Psoas muscle (tissue), 8 donors: Measurements from ENCODE around the gene CDC42EP1. TPM values are rescaled to one million over a fixed set of nuclear protein-coding genes. Genes with fewer than 3 reads are reported as not detected.

ENCODE experiments used
- ATAC-seq, 4 donors: fragments of 200-7000 bp; cut with Tn5 transposase; one replicate each; pipeline ENCODE4 v1.9.1; 2020; ENCODE audit warnings: moderate library complexity in 3 of 4, mild to moderate bottlenecking in 2 of 4
- DNase-seq, 2 donors: peaks; one replicate each; pipeline ENCODE4 v3.0.0-alpha.2; 2020
- H3K27ac ChIP-seq: fragments of 200-600 bp; one replicate; pipeline ENCODE4 v1.8.0; 2022
- H3K27me3 ChIP-seq, 3 donors: fragments of 200-600 bp in 1 of 3; one replicate each; pipeline versions ENCODE4 v1.6.1 to v1.8.0; 2013 to 2022; ENCODE audit warnings: low read length in 2 of 3, mild to moderate bottlenecking in 2 of 3, moderate library complexity in 1 of 3; ENCODE audit not compliant: insufficient read depth in 3 of 3
- H3K36me3 ChIP-seq, 2 donors: fragments of 200-600 bp in 1 of 2; one replicate each; pipeline versions ENCODE4 v1.6.1 to v1.8.0; 2013 to 2022; ENCODE audit warnings: low read depth in 1 of 2, mild to moderate bottlenecking in 1 of 2, moderate library complexity in 1 of 2; ENCODE audit not compliant: insufficient read depth in 1 of 2
- H3K4me1 ChIP-seq: fragments of 200-600 bp; one replicate; pipeline ENCODE4 v1.8.0; 2022
- H3K4me3 ChIP-seq: fragments of 200-600 bp; one replicate; pipeline ENCODE4 v1.8.0; 2022; ENCODE audit warnings: mild to moderate bottlenecking
- H3K9me3 ChIP-seq: fragments of 200-600 bp; one replicate; pipeline ENCODE4 v1.8.0; 2022
- CTCF ChIP-seq: fragments of 200-600 bp; IDR thresholded peaks from one replicate; pipeline ENCODE4 v1.8.0; 2022; ENCODE audit warnings: antibody characterized with exemption
- WGBS, 3 donors: extraction: QIAGEN DNeasy Blood & Tissue Kit; methylation state at CpG; one replicate each; pipeline versions ENCODE4 v1.1.6 to v1.1.7; 2013; 5-methylcytosine and 5-hydroxymethylcytosine counted together
- intact Hi-C, 2 donors: fragments of 100-400 bp; cut with DNase I; formaldehyde crosslinking; loops; one replicate each; pipeline versions ENCODE4 v1.11.0 to v1.14.2; 2022
- polyA plus RNA-seq, 3 donors: library from polyadenylated mRNA; stranded (reverse); fragments of 200-250 nt; gene quantifications; one replicate each; pipeline ENCODE4 v1.2.3, GENCODE V29; 2013
- total RNA-seq, 4 donors: library from RNA; stranded (reverse); fragmentation: NEBNext Ultra II Directional in 2 of 4; extraction: Animal tissue kit (Norgen Biotek cat#: 25700) in 2 of 4; gene quantifications; one replicate each; pipeline versions ENCODE4 v1.2.1 to v1.2.4, GENCODE V29; 2021 to 2023
- donor health status: healthy with polysubstance abuse.
- donor health status: DM: no; HTN: no; CAD: no; lungs with moderate emphysema.
- donor health status: Bipolar disorder and iron deficiency.
- donor health status: healthy.
- donor health status: DM: yes; HTN: yes; CAD: no.
- donor health status: DM: no; HTN: no; CAD: no.
- donor health status: DM: no; HTN: no; CAD: no.
- donor health status: DM: yes; HTN: yes; CAD: no.

The CDC42EP1 gene
- total and polyA plus RNA-seq, 7 donors: 3.8 to 13.8 (median 6.9) TPM

- intact Hi-C loops: loop anchor here (1.0 to 10.0 kb wide), 2 partner anchors 28 to 252 kb away; no protein-coding TSS in a partner anchor
- Histone ChIP-seq H3K4me3 (no peak overlapping the region), H3K9me3 (no peaks in the 10 kb centered on the region), H3K27me3 (peaks cover 0 to 20% (median 2%) of the 10 kb centered on the region in 3 donors), H3K36me3 (peaks cover 0 to 13% of the 10 kb centered on the region in 2 donors), H3K4me1 (peaks cover 28% of the 10 kb centered on the region), H3K27ac (no peak overlapping the region)
- 36 to 43% (median 36%) methylated on average over 16 of the region's 16 CpGs for WGBS, 3 donors
- TF ChIP-seq CTCF: peak; percentile 91
- DNase-seq (peak; percentile 80 to 89), ATAC-seq (peak; percentile 74 to 88 (median 87))
Observed at GRCh38 chr22:37566903-37567798, 6.9 kb downstream of the CDC42EP1 start.

GRCh38 chr22:37568012-37568411 lies 7.7 kb downstream of the CDC42EP1 start:
- H3K27ac ChIP-seq: no peak overlapping the region
- no peak for ATAC-seq
- H3K4me1 ChIP-seq: peaks cover 23% of the 10 kb centered on the region
- 84 to 93% (median 87%) methylated on average over 15 of the region's 15 CpGs for WGBS, 3 donors
- peaks cover 0 to 13% of the 10 kb centered on the region in 2 donors for H3K36me3 ChIP-seq
- no peak for DNase-seq
- H3K27me3 ChIP-seq: peaks cover 0 to 15% (median 2%) of the 10 kb centered on the region in 3 donors
- intact Hi-C loops: loop anchor here in 1 of 2 donors (10.0 kb wide), 1 partner anchor 253 kb away; no protein-coding TSS in a partner anchor
- H3K4me3 ChIP-seq: no peak overlapping the region
- H3K9me3 ChIP-seq: no peaks in the 10 kb centered on the region
- no peak for TF ChIP-seq CTCF

- Histone ChIP-seq H3K4me1 (peaks cover 23% of the 10 kb centered on the region), H3K9me3 (no peaks in the 10 kb centered on the region), H3K27me3 (peaks cover 0 to 15% (median 0%) of the 10 kb centered on the region in 3 donors), H3K4me3 (no peak overlapping the region), H3K27ac (no peak overlapping the region), H3K36me3 (peaks cover 0 to 13% of the 10 kb centered on the region in 2 donors)
- no peak for TF ChIP-seq CTCF
- intact Hi-C loops: loop anchor here in 1 of 2 donors (10.0 kb wide), 1 partner anchor 254 kb away; no protein-coding TSS in a partner anchor
- 80 to 82% (median 81%) methylated on average over 12 to 14 of the region's 14 CpGs for WGBS, 3 donors
- DNase-seq (no peak), ATAC-seq (no peak)
Observed at GRCh38 chr22:37568448-37569008, 8.2 kb downstream of the CDC42EP1 start.

GRCh38 chr22:37569009-37569920 lies 9.0 kb downstream of the CDC42EP1 start:
- DNase-seq (peak in 1 of 2 donors; percentile 36), ATAC-seq (no peak)
- intact Hi-C loops: loop anchor here in 1 of 2 donors (10.0 kb wide), 1 partner anchor 254 kb away; no protein-coding TSS in a partner anchor
- no peaks in the 10 kb centered on the region for H3K9me3 ChIP-seq
- TF ChIP-seq CTCF: no peak
- H3K4me1 ChIP-seq: peaks cover 21% of the 10 kb centered on the region
- H3K36me3 ChIP-seq: peaks cover 0 to 13% of the 10 kb centered on the region in 2 donors
- WGBS, 3 donors: 62 to 69% (median 66%) methylated on average over 21 of the region's 21 CpGs
- H3K4me3 ChIP-seq: no peak overlapping the region
- no peak overlapping the region for H3K27ac ChIP-seq
- H3K27me3 ChIP-seq: peaks cover 0 to 10% (median 0%) of the 10 kb centered on the region in 3 donors
